NT2/D1 (cell line): Measurements from ENCODE around the gene ASRGL1.

ENCODE experiments used
- SUZ12 ChIP-seq: IDR thresholded peaks from 2 replicates; pipeline ENCODE4 v1.6.1; 2011; ENCODE audit not compliant: insufficient read length, insufficient read depth; ENCODE audit errors: extremely low read depth
- YY1 ChIP-seq: IDR thresholded peaks from 2 replicates; pipeline ENCODE4 v1.6.1; 2011; ENCODE audit not compliant: insufficient read length, insufficient read depth
- ZNF274 ChIP-seq: IDR thresholded peaks from 2 replicates; pipeline ENCODE4 v1.6.1; 2011; ENCODE audit warnings: mild to moderate bottlenecking, low read depth, low read length

DNA sequence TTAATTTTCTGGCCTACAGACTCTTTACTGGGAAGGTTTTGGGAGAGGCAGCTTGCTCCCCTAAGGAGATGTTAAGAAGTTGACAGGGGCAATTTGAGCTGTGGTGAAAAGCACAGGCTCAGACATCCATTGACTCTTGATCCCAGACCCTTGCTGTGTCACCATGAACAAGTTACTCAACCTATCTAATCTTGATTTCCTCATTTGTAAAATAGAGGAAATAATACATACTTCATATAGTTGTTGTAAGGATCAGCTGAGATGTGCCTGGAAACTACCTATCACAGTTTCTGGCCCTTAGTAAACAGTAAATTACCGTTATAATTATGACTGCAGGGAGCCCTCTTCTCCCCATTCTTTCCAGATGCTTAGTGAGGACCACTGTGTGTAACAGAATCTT lies 21.8 kb upstream of the ASRGL1 start:
- no peak for TF ChIP-seq YY1
- no peak for TF ChIP-seq ZNF274
- no peak for TF ChIP-seq SUZ12
